GM12873 (cell line): ENCODE results near the gene RLF.

Experiments used
- CTCF ChIP-seq: IDR thresholded peaks from 2 replicates; pipeline ENCODE4 v1.5.1; 2012; ENCODE audit warnings: low read depth, mild to moderate bottlenecking, moderate library complexity, low read length, control low read depth; ENCODE audit not compliant: insufficient read depth; ENCODE audit errors: missing control alignments

RLF gene

DNA sequence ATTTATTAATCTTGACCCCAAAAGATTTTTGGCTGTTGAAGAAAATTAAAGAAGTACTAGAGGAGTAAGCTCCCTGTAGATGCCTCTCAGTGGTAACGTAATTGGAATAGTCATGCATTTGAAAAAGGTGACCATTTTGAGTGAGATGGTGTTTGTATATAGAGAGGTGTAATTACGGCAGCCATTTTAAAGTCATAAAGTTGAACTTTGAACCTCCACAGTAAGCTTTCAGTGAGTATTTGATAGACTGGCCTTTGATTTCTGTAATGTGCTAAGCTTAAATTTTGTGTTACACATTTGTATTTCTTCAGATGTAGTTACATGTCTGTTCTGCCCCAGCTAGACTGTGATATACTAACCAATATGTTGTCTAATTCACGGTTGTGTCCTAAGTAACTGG, 65.0 kb downstream of the RLF start:
- no peak for TF ChIP-seq CTCF

- TF ChIP-seq CTCF, result no peak
Measured at GRCh38 chr1:40232444-40232843, 71.3 kb downstream of the RLF start.

GRCh38 chr1:40239626-40240025, 78.4 kb downstream of the RLF start:
- no peak for TF ChIP-seq CTCF

DNA sequence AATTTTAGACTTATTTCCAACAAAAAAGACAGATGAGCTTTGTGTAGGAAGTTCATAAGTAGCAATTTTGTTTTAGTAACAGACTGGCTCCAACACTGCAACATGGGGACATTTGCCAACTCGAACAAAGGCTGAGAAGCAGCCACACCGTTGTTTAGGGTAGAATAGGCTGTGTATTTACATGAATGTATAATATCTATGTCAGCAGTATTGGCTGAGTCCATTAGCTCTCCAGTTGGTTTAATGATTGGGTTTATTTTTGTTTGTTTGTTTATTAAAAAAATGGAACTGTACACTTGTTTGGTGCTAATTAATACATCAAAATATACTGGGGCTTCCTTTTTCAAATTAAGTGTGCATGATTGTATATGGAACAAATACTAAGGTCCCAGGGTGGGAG, 79.2 kb downstream of the RLF start:
- TF ChIP-seq CTCF, result no peak

- no peak for TF ChIP-seq CTCF
Measured at GRCh38 chr1:40241362-40241761, 80.2 kb downstream of the RLF start.

DNA sequence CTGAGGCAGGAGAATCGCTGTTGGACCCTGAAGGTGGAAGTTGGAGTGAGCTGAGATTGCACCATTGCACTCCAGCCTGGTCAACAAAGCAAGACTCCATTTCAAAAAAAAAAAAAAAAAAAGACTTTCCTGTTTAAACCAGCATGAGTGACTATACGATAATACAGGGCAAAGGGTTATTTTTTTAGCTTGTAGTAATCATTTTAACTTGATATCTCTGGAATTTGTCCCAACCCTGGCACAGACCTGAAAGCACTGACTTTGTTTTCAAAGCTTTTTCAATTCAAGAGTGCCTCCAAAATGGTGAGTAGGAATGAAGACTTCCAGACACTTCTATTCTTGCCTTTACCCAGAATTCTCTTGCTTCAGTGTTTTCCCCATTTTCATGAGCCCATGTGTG, 82.2 kb downstream of the RLF start:
- no peak for TF ChIP-seq CTCF

GRCh38 chr1:40244138-40244744, 83.1 kb downstream of the RLF start:
- TF ChIP-seq CTCF, result no peak
